ENCODE results near the gene CIB4. TPM values are rescaled to one million over a fixed set of nuclear protein-coding genes. Genes with fewer than 3 reads are reported as not detected.

Gene CIB4
- total and polyA plus RNA-seq, 2 of the 4 experiments (the other 2 are of a cell fraction) = not detected

DNA sequence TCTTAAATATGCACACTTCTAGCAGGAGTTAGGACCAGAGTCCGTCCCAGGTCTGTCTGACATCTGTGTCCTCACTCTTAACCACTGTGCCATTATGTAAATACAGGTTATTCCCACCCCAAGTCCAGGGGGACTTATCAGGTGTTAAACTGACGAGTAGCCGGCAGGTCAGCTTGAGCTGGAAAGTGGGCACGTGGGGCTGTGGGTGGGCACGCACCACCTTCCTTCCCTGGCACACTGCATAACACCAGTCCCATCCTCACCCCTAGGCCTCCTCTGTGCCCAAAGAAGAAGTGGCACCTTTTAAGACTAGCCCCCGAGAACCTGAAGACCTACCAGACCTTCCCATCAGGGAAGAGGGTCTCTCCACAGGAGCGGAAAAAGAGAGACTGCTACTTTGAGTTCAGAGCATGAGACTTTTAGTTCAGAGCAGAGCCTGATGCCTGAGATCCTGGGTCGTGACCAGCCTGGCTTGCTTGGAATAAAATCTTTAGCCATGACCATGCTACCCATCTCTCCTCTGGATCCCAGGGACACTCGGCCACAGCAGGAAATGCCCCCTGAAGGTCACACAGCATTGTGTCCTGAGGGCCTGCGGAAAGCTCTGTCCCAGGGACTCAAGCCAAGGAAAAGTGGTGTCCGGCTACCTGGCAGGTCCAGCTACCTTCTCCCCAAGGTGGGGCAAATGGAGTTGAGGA, 62.0 kb downstream of the CIB4 start:
- Histone ChIP-seq H3K14ac (replicated peaks; ENCODE audit: low read depth, low read length) (no peak overlapping the region), H3K4ac (ENCODE audit: low read depth, low read length) (no peak overlapping the region), H3K9me1 (ENCODE audit: insufficient read depth, low read length) (no peaks in the 10 kb centered on the region), H3K36me3 (ENCODE audit: control insufficient read depth, insufficient read depth, low read length) (no peaks in the 10 kb centered on the region), H3K79me1 (ENCODE audit: low read depth in 1 of 2, low read length in 2 of 2) (no peaks in the 10 kb centered on the region), H3K56ac (ENCODE audit: extremely low read depth, insufficient read depth, low read length) (no peak overlapping the region), H3K18ac (ENCODE audit: low read depth, low read length) (no peak overlapping the region), H4K91ac (ENCODE audit: insufficient read depth, low read depth, low read length) (no peak overlapping the region), H2BK120ac (ENCODE audit: low read depth, low read length) (no peak overlapping the region), H3K9ac (ENCODE audit: low read depth, low read length) (no peak overlapping the region), H3K4me3 (ENCODE audit: insufficient read depth, low read depth, low read length) (no peak overlapping the region), H3K27me3 (ENCODE audit: control insufficient read depth, insufficient read depth, low read length) (peaks cover 70% of the 10 kb centered on the region), H3K4me2 (ENCODE audit: low read depth, low read length) (no peak overlapping the region), H2BK5ac (ENCODE audit: low read depth, low read length, poor library complexity, severe bottlenecking) (no peak overlapping the region), H3K27ac (ENCODE audit: insufficient read depth, low read length) (no peak overlapping the region), H2BK20ac (ENCODE audit: low read depth, low read length) (no peak overlapping the region), H2BK15ac (ENCODE audit: low read depth, low read length) (no peak overlapping the region), H4K8ac (ENCODE audit: low read depth in 2 of 2, low read length in 2 of 2) (no peak overlapping the region), H3K4me1 (ENCODE audit: control insufficient read depth, insufficient read depth, low read length) (no peaks in the 10 kb centered on the region), H4K20me1 (ENCODE audit: insufficient read depth, low read length) (no peaks in the 10 kb centered on the region), H2AFZ (replicated peaks; ENCODE audit: low read length, poor library complexity) (no peak overlapping the region), H2AK5ac (ENCODE audit: low read depth, low read length) (no peak overlapping the region), H3K23ac (ENCODE audit: low read depth, low read length) (no peak overlapping the region), H2AK9ac (replicated peaks; ENCODE audit: low read depth, low read length, poor library complexity) (peak overlapping the region; percentile 61), H3K9me3 (ENCODE audit: control insufficient read depth, insufficient read depth, low read length) (no peaks in the 10 kb centered on the region), H4K5ac (ENCODE audit: low read depth, low read length) (no peak overlapping the region)
- dilution Hi-C loops (cut with HindIII; ENCODE audit: low sequenced_read_pairs, unreplicated experiment) = no loop called here
- no TSS peak for BruUV-seq (replicated peaks)
- no peak for DNase-seq
- intact Hi-C loops (cut with micrococcal nuclease) = loop anchor here (5.0 to 10.0 kb wide), 2 partner anchors 232 to 334 kb away; partner anchors contain the start of genes ADGRF3, HADHA, HADHB and SELENOI
- POLR2A ChIA-PET (ENCODE audit: unreplicated experiment) = no interaction called here
- in situ Hi-C loops (cut with MboI; ENCODE audit: low sequenced_read_pairs) = no loop called here
- no peak for TF ChIP-seq MAZ (IDR thresholded peaks at IDR 0.05; ENCODE audit: borderline replicate concordance, low read depth, low read length)
- TF ChIP-seq RAD21 (IDR thresholded peaks at IDR 0.05; ENCODE audit: low read length) = no peak
- TF ChIP-seq, protein P1, sequence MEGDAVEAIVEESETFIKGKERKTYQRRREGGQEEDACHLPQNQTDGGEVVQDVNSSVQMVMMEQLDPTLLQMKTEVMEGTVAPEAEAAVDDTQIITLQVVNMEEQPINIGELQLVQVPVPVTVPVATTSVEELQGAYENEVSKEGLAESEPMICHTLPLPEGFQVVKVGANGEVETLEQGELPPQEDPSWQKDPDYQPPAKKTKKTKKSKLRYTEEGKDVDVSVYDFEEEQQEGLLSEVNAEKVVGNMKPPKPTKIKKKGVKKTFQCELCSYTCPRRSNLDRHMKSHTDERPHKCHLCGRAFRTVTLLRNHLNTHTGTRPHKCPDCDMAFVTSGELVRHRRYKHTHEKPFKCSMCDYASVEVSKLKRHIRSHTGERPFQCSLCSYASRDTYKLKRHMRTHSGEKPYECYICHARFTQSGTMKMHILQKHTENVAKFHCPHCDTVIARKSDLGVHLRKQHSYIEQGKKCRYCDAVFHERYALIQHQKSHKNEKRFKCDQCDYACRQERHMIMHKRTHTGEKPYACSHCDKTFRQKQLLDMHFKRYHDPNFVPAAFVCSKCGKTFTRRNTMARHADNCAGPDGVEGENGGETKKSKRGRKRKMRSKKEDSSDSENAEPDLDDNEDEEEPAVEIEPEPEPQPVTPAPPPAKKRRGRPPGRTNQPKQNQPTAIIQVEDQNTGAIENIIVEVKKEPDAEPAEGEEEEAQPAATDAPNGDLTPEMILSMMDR (conservative IDR thresholded peaks at IDR 0.05; ENCODE audit: low read depth, low read length) = no peak
- CTCF ChIA-PET = interaction anchor here (1.1 kb wide), 1 partner anchor 18 kb away, joined by 5 read pairs; no protein-coding TSS in a partner anchor
- WGBS, 2 experiments (ENCODE audit: extremely low coverage in 2 of 2, insufficient read length in 1 of 2) = 60% methylated on average over 2 of the region's 11 CpGs; no CpG with 5 or more reads in 1 of the 2 experiments
- no peak for ATAC-seq (ENCODE audit: low read depth)

Data from IMR-90 (cell line).